Measurements from ENCODE around the gene MYOM3.

MYOM3 gene

DNA sequence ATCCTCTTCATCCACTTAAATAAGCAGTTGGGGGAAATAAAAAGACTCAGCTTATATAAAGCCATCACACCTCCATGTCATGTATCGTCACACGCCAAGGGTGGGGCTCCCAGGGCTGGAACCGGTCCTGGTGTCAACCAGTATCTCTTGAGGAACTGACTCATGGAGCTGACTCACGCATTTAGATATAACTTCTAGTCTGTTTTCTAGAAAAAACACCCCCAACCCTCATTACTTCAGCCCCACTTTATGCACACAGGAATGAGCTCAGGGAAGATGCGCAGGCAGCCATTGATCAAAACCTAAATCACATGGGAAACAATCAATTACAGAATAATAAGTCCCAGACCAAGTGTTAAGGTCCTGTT lies 37.9 kb upstream of the MYOM3 start:
- no peak for DNase-seq
- peaks cover 13% of the 10 kb centered on the region for H3K27me3 ChIP-seq
- H3K9me3 ChIP-seq: no peaks in the 10 kb centered on the region
- H3K36me3 ChIP-seq: no peaks in the 10 kb centered on the region
- no peak for TF ChIP-seq CTCF (IDR thresholded peaks at IDR 0.05; ENCODE audit: low read depth, low read length)
- no peak overlapping the region for H3K4me3 ChIP-seq (ENCODE audit: low read depth, low read length)
- no peaks in the 10 kb centered on the region for H3K4me1 ChIP-seq

DNA sequence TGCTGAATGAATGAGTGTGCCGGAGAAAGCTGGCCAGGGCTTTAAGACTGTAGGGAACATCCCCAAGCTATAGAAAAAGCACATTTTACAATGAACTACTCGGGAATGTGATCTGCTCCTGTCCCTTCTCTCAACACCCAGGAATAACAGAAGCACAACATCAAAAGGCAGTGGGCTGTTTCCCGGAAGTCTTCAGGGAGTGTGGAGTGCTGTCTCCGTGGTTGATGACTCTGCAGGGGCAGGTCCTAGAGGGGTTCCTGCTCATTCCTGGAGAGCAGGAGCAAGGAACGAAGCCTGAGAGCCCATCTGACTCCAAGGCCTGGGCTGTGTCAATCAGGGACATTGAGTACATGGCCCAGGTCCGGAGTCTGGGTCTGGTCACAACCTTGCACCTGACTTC lies 35.9 kb upstream of the MYOM3 start:
- no peaks in the 10 kb centered on the region for H3K36me3 ChIP-seq
- no peaks in the 10 kb centered on the region for H3K4me1 ChIP-seq
- DNase-seq: no peak
- H3K4me3 ChIP-seq (ENCODE audit: low read depth, low read length): no peak overlapping the region
- no peaks in the 10 kb centered on the region for H3K9me3 ChIP-seq
- TF ChIP-seq CTCF (IDR thresholded peaks at IDR 0.05; ENCODE audit: low read depth, low read length): no peak
- H3K27me3 ChIP-seq: peaks cover 13% of the 10 kb centered on the region

- DNase-seq: no peak
- Histone ChIP-seq H3K27me3 (peaks cover 13% of the 10 kb centered on the region), H3K4me1 (no peaks in the 10 kb centered on the region), H3K9me3 (no peaks in the 10 kb centered on the region), H3K36me3 (no peaks in the 10 kb centered on the region), H3K4me3 (ENCODE audit: low read depth, low read length) (no peak overlapping the region)
- TF ChIP-seq CTCF (IDR thresholded peaks at IDR 0.05; ENCODE audit: low read depth, low read length): no peak
These were observed 35.3 kb upstream of the MYOM3 start for GRCh38 chr1:24147194-24147593.

DNA sequence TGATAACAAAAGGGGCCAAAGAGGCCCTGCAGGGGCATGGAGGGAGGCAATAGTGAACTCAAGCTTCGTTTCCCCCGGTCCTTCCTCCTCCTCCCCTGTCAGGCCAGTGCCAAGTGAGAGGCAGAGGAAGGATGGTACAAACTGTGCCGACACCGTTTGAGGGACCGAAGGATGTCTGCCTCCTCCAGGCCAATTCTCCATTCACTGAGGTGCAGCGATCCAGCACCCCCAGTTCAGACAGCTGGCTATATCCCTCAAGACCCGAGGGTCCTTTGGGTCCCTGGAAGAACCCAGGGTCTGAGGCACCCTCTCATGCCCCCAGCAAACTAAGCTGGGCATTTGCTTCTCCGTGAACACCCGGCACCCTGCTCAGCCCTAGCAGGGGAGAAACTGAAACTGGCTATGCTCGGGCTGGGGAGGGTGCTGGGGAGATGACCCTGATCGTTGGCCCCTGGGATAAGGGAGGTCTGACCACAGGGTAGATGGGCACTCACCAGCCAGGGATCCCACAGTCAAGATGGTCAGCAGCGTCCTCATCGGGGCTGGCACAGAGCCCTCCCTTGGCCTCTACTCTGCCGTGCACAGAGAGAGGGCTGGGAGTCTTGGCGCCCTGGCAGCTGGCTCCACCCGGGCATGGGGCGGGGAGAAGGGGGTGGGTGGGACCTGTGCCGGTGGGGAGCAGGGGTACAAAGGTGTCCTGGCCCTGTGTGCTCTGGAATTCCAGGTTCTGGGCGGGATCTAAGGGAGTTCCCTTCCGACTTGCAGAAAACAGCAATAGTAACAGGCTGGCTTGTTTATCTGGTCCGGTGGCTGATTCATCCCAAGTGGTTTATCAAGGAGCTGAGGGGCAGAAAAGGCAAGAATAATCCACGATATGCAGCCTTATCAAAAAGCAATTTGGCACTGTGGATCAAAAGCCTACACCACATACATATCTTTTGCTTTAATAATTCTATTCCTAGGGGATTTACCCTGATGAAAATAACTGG lies 30.9 kb upstream of the MYOM3 start, which contains the start of gene IL22RA1:
TSS of gene IL22RA1 (minus strand) at position 595 of the 989 bp plus-strand sequence. CDS start at position 537, 58 bp downstream.
- no peak for DNase-seq
- no peak for TF ChIP-seq CTCF (IDR thresholded peaks at IDR 0.05; ENCODE audit: low read depth, low read length)
- Histone ChIP-seq H3K9me3 (no peaks in the 10 kb centered on the region), H3K36me3 (no peaks in the 10 kb centered on the region), H3K4me1 (no peaks in the 10 kb centered on the region), H3K4me3 (ENCODE audit: low read depth, low read length) (no peak within 1 kb of the TSS), H3K27me3 (no peaks in the 10 kb centered on the region)

- H3K9me3 ChIP-seq: no peaks in the 10 kb centered on the region
- no peak overlapping the region for H3K4me3 ChIP-seq (ENCODE audit: low read depth, low read length)
- no peak for TF ChIP-seq CTCF (IDR thresholded peaks at IDR 0.05; ENCODE audit: low read depth, low read length)
These were observed 29.5 kb upstream of the MYOM3 start for GRCh38 chr1:24141311-24141997.

More at GRCh38 chr1:24141311-24141997, 29.5 kb upstream of the MYOM3 start:
- H3K36me3 ChIP-seq: no peaks in the 10 kb centered on the region
- no peak for DNase-seq
- H3K4me1 ChIP-seq: no peaks in the 10 kb centered on the region
- no peaks in the 10 kb centered on the region for H3K27me3 ChIP-seq
